ENCODE data around the gene POLR2L.

GRCh38 chr11:884578-885070 is 42.3 kb upstream of the POLR2L start:
- TF ChIP-seq, protein P1, sequence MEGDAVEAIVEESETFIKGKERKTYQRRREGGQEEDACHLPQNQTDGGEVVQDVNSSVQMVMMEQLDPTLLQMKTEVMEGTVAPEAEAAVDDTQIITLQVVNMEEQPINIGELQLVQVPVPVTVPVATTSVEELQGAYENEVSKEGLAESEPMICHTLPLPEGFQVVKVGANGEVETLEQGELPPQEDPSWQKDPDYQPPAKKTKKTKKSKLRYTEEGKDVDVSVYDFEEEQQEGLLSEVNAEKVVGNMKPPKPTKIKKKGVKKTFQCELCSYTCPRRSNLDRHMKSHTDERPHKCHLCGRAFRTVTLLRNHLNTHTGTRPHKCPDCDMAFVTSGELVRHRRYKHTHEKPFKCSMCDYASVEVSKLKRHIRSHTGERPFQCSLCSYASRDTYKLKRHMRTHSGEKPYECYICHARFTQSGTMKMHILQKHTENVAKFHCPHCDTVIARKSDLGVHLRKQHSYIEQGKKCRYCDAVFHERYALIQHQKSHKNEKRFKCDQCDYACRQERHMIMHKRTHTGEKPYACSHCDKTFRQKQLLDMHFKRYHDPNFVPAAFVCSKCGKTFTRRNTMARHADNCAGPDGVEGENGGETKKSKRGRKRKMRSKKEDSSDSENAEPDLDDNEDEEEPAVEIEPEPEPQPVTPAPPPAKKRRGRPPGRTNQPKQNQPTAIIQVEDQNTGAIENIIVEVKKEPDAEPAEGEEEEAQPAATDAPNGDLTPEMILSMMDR (IDR thresholded peaks at IDR 0.05), result no peak
- TF ChIP-seq POLR2A (IDR thresholded peaks at IDR 0.05), result no peak

Measured in testis (tissue), 2 donors.